NOMO-1 (cell line): ENCODE measurements around the gene STX16.

Experiments used
- DNase-seq, 2 experiments: peaks; one replicate each; lab custom pipeline; 2025; ENCODE audit not compliant: unreplicated experiment in 2 of 2; lab: John Stamatoyannopoulos, UW

Gene STX16

DNA sequence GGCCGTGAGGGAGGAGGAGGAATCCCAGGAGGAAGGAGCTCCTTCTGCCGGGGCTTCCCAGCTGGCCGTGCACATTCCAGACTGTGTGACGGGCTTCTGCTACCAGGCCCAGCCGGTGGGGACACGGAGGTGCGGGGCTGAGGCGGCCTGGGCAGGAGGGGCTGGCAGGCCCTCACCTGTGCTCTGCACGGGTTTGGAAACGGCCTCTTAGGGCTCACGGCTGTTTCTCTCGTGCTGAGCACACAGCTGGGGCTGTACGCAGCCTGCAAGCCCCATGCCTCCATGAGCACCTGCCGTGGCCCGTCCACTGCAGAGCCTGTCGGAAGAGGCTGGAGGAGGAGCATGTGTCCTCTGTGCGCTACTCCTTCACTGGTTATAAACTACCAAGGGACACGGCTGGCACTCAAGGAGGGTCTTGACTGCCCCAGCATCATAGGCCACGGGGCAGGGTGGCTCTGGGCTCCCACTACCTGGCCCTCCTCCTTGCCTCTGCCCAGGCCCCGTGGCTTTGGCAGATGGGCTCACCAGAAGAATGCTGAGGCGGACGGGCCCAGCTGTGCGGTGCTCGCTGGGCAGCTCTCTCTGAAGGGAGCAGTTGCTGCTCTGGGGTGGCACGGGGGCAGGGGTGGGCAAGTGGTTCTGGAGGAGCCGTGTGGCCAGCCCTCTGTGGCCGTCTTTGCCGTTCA lies 57.3 kb downstream of the STX16 start:
- no peak for DNase-seq

DNA sequence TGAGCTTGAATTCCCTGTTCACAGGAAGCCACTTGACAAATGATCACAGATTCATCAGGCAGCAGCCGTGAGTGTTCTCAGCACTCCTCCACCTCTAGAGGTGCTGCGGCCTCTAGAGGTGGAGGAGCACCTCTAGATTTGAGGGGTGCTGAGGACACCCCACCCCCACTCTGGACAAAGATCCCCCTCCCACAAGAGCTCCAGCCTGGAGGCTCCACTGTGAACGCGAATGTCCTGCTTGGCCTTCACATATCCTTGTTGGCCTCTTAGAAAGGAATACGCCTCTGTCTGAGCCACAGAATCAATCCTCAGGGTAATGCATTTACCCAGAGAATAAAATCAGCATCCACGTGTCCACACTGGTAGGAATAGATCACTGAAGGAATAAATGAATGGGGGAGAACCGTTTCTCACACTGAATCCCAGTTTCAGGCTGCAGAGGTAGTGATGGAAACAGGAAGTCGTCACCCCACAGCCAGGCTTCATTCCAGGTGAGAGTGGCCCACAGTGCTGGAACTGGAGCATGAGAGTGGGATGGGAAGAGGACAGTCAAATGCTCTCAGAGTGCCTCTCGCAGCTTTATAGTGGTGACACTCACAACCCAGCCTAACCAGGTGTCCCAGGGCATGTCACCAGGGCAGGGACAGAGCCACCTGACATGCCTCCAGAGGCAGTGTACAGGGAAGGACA lies 58.1 kb downstream of the STX16 start:
- DNase-seq: no peak

DNA sequence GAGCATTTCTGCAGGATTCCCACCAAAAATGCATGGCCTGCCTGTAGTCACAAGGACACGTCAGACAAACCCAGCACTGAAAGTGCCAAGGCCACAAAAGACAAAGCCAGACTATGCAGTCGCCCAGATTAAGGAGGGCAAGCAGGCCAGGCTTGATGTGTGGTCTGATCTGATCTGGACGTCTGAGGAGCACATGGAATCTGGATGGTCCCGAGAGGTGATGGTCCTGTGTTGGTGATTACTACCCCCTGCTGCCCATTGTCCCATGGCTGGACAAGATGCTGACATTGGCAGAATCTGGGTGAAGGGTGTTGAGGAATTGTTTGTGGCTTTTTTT lies 58.6 kb downstream of the STX16 start:
- no peak for DNase-seq

DNA sequence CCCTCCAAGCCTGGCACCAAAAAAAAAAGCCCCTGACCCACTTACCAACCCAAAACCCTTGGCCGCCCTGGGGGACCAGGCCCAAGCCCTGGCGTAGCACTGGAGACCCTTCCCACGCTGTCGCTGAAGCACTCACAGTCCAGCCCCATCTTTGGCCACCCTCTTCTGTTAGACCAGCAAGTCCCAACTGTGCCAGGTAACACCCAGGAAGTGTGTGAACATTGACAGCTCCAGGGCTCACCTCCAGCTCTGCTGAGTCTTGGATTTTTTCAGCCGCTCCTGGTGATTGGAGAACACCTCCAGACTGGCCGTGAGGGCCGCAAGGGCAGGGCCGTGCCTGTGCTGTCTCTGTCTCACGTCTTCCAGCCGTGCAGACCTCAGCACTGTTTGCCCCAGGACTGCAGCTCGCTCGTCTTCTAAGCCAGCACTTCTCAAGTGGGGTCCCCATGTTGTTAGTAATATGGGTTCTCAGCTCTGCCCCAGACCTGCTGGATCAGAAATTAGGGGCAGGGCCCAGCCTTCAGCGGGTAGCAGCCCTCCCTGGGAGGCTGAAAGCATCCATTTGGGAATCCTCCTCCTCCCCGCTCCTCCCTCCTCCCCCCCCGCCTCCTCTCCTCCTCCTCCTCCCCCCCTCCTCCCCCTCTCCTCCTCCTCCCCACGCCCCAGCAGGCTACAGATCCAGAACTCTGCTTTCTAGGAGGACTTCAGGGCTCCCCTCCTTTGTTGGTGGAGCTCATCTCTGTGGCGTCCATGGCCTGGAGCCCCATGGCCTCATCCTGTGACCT lies 59.6 kb downstream of the STX16 start:
- DNase-seq: no peak

DNA sequence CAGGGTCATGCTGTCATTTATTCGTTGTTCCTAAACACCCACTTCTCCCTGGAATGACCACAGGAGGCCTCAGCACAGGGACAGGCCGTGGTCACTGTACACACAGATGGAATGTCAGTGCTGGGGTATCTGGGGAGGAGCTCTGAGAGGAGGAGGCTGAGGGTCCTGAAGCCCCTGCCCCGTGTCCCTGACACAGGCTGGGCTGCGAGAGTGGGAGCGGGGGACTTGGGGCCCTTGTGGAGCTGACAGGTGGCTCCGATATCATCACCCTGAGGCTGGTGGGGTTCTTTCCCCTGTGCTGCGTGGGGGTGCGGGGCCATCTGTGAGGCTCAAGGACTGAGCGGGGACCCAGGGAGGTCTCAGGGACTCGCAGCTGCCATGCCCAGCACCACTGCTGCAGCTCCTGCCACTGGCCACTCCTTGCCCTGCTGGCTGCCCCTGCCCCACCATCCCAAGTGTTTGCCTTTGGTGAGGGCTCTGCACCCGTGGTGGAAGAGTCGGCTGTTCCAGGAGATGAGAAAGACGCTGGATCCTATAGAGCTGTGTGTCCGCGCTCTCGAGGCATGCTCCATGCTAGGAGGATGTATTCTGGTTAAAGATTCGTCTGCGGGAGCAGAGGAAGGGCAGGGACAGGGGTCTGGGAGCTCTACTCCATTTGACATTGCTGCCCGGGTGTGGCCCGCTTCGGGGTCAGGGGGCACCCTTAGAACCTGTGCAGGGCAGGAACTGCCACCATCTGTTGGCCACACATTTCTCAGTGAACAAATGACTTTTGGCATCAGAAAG lies 60.4 kb downstream of the STX16 start:
- DNase-seq: no peak

DNA sequence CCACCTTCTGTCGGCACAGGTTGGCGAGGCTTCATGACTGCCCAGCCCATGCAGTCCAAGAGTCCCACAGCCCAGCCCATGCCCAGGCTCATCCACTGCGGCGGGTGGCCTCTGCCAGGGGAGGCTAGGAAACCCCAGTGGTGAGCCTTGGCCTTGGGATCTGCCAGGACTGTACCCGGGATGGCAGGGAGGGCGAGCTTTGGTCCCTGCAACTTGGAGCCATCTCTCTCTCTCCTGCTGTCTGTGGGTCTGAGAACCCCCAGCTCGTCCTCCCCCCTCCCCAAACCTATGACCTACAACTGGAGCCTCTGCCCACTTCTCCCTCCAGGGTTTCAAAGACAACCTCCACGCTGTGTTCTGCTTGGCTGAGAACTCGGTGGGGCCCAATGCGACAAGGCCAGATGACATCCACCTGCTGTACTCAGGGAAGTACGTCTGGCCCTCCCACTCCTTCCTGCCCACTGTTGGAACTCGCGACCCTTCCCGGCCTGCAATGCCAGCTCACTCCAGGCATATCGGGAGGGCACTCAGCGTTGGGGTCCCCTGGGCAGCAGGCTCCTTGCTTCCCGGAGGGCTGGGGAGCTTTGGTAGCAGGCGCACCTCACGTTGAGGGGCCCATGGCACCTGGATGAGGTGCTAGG lies 61.2 kb downstream of the STX16 start:
- DNase-seq: no peak

DNA sequence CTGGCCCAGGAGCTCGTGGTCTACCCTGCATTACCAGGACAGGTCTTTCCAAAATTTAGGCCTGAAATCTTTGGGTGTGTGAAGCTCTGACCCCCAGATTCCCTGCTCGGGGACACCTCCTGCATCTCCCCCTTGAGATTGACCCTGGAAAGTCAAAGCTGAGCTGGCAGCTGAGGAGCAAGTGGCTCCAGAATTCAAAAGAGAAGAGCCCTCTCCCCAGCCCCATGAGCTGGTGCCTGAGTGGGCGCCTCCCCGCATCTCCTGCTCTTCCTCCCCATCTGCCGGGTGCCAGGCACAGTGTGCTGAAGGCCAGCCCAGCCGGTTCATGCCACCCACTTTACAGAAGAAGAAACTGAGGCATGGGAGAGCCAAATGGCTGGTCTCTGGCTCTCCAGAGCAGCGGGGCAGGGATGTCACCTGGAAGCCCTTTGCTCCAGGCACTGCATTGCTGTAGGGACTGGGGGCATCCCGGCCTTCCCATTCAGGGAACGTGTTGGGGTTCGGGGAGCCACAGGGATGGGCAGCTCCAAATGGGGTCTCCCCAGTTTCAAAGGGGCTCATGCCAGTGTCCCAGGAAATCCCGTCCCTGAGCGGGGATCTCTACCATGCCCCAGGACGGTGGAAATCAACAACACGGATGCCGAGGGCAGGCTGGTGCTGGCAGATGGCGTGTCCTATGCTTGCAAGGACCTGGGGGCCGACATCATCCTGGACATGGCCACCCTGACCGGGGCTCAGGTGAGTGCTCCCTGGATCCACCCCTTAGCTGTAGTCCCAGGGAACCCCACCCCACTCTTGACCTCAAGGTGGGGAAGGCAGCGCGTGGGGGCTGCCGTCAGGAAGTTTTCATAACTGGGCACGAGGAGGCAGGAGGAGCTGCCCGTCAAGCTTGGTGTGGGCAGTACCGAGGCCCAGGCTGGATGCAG lies 62.0 kb downstream of the STX16 start:
- DNase-seq: no peak

DNA sequence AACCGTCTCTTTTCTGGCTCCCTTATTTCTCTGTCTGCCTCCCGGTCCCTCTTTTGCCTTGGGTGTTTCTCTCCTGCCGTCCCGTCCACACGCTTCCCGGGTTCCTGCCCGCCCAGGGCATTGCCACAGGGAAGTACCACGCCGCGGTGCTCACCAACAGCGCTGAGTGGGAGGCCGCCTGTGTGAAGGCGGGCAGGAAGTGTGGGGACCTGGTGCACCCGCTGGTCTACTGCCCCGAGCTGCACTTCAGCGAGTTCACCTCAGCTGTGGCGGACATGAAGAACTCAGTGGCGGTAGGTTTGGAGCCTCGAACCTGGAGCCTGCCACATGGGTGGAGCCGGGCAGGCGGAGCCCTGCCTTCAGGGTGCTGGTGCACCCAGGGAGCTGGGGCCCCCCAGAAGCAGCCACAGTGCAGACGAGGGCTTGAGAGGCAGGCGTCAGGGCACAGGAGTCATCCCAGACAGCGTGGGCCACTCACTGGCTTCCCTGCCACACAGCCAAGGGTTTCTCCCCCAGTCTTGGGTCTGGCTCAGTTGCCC lies 62.8 kb downstream of the STX16 start:
- DNase-seq: no peak

DNA sequence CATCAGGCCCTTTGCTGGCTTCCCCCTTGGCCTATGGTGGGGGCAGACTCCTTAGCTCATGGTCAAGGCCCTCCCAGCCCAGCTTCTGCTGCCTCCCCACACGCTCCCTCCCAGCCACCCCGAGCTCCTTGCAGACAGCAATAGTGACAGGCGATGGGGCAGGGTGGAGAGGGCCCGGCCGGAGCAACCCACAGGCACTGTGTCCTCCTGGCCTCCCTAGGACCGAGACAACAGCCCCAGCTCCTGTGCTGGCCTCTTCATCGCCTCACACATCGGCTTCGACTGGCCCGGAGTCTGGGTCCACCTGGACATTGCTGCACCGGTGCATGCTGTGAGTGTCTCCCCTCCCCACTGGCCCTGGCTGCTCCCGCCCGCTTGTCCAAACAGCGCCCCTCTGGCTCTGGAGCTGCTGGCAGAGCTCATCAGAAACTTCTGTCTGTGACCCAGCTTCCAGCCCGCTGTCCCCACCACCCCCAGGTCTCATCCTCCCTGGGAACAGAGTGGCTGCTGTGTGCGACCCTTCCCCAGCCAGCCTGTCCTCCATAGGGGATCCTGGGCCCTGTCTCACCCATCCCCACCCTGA lies 63.3 kb downstream of the STX16 start:
- no peak for DNase-seq

DNA sequence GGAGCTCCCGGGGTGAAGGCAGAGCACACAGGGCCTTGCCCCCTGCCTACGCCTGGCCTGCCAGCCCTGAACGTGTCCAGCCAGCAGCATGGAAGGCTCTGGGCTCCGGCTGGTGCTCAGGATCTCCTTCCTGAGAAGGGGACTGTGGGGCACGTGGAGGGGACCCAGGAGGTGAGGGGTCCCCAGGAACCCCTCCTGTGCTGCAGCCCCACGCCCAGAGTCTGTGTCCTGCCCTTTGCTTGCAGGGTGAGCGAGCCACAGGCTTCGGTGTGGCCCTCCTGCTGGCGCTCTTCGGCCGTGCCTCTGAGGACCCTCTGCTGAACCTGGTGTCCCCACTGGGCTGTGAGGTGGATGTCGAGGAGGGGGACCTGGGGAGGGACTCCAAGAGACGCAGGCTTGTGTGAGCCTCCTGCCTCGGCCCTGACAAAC lies 63.9 kb downstream of the STX16 start:
- DNase-seq: no peak

DNA sequence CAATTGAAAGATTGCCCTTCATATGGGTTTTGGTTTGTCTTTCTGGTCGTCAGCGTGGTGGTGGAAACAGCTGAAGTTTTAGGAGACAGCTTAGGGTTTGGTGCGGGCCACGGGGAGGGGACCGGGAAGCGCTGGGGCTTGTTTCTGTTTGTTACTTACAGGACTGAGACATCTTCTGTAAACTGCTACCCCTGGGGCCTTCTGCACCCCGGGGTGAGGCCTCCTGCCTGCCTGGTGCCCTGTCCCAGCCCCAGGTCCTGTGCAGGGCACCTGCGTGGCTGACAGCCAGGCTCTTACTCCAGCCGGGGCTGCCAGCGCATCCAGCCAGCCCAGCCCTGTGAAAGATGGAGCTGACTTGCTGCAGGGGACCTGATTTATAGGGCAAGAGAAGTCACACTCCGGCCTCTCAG lies 64.3 kb downstream of the STX16 start:
- DNase-seq: no peak

DNA sequence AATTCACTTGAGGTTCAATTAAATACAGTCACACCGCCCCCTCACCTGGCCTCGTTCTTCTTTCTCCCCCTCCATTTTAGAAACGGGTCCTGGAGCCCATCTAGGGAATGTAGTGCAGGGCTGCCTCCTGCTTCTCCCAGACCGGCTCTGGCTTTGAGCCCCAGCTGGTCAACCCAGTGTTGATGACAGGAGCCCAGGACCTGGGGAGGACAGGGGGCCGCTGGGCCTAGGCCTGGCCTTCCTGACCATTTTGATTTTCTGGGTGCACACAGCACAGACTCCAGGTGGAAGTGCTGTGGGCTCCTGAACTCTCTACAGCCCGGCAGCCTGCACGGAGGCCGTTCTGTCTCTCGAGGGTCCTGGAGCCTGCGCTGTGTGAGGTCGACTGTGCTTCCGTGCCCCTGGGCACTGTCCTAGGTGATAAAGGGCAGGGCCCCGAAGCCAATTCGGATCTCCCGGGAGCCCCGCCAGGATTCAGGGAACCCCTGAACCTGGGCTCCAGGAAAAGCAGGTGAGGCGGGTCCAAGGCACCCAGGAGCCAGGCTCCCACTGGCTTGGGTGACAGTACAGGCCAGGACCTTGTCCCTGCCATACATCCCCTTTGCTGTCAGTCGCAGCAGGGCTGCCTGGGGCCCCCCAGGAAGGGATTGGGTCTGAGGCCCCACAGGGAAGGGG lies 64.9 kb downstream of the STX16 start:
- DNase-seq: no peak

DNA sequence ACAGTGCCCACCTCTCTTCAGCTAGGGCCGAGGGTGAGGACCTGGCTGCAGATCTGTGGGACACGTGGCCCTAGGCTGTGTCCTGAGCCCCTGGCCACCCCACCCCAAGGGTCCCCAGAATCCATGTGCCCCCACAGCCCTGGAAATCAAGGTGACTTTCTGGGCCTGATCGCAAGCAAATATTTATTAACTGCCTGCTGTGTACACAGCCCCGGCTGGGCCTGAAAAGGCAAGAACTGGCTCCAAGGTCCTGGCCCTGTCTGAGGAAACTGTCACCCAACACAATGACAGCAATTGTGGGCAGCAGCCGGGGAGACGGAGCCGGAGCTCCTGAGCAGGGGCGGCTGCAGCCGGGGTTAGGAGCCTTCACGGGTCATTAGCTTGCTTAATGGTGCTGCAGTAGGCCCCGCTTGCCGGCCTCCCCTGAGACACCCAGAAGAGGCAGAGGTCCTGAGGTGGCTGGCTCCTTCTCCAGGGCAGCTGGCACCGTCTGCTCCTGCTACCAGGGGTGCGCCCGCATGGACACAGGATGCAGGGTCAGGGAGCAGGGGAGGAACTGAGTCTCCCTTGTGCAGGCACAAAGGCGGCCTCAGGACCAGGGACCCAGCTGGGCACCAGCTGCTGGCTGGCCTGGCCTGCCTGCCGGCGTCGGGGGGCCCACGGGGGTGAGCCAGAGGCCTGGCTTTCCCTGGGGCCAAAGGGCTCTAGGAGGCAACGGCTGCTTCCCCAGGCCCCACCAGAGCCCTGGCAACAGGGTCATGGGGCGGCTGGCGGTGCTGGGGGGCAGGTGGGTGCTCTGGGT lies 65.6 kb downstream of the STX16 start:
- no peak for DNase-seq

DNA sequence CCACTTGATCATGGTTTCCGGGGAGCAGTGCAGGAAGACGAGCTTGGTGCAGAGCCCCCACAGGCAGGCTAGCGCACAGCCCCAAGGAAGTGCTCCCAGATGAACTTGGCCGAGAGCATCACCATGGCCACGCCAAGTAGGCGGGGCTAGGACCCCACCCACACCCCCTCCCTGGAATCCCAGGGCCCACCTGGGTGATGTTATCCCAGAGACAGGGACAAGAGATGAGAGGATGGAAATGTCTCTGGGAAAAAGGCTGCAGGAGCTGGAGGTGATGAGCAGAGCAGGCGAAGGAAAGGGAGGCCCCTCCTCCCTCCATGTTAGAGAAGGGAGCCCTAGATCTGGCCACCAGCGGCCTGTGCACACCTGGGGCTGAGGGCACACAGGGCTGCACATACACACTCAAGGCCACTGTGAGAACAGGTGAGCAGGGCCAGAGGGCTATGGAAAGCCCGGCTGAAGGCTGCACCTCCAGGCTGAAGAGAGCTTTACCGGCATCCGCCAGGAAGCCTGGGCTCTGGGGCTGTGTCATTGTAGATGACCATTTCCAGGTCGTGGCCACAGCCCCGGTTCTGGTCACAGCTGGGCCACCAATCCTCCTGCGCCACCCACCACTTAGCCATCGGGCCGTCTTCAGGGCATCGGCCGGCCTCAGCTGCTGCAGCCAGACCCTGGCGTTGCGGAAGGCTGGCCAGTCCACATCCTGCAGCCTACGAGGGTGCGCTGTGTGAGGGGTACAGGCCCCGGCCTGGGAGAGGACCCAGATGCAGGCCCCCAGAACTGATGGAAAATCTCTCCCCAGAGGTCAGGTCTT lies 66.4 kb downstream of the STX16 start:
- no peak for DNase-seq

DNA sequence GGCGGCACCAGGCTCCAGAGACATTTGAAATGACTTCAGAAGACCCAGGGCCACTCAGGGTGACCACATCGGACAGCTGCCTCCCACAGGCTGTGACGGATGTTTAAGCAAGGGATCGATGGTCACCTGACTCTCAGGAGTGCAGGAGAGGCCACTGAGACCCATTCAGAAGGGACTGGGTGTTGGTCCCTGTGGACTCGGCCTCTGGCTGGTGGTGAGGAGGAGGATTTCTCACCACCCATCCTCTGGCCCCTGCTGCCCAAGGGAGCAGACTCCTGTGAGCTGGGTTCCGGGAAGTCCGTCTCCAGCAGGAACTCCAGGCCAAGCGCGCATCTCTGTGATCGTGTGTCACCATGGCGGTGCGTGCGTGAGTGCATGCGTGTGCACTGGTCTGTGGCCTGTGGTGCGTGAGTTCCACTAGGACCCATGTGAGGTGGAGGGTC lies 67.1 kb downstream of the STX16 start:
- no peak for DNase-seq

DNA sequence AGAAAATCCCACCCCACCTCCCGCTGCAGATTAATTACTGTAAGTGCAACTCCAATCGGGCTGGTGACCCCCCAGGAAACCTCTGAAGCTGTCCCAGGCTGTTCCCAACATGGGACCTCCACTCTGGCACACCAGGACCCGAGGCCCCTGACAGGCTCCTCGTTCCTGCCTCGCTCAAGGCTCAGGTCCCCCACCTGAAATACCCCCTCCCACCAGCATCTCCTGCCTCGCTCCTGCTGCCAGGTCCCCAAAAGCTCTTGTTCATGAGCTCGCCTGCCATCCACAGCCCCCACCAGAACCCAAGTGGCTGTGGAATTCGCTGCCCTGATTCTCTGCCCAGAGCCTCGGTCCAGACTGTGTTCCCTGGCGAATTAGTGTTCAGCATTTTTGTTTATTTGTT lies 67.6 kb downstream of the STX16 start:
- DNase-seq: no peak

DNA sequence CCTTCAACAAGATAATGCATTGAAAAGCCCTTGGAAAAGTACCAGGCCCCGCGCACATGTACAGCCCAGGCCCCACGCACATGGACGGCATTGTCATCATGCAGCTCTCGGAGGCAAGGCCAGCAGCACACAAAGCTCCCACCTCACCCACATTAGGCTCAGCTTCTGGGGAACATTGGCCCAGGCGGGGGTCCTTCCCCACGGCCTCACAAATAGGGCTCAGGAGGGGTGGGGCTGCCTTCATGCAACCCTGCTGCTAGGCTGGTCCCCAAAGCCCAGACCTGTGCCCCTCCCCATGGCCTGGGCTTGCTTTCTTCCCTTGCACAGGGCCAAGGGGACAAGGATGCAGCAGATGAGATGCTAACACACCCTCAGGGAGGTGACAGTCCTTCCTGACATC lies 68.2 kb downstream of the STX16 start:
- DNase-seq: no peak
